Stimulated activated memory B cell treated with anti-CD40 and anti-IgM and Interleukin-4, amounts not matched to agents 10 μg/mL and 1 μg/mL and 100 μg/mL, for 72 hours (primary cell): ENCODE data around the gene YTHDF2.
"Not testable (repeated sequence)": the region's sequence is repeated elsewhere in the genome, so short reads cannot be mapped to it uniquely, and the experiment has no call there.

Source experiments
- ATAC-seq: fragments of 150-1000 bp; cut with Tn5 transposase; 2 replicates; pipeline ENCODE4 v1.10.0; 2021
- H3K27ac Mint-ChIP-seq: one replicate; pipeline ENCODE4 v1.8.0; 2022; ENCODE audit warnings: mild to moderate bottlenecking, mixed read lengths
- H3K27me3 Mint-ChIP-seq: one replicate; pipeline ENCODE4 v1.8.0; 2022; ENCODE audit warnings: mixed read lengths
- H3K36me3 Mint-ChIP-seq: one replicate; pipeline ENCODE4 v1.8.0; 2022; ENCODE audit warnings: mixed read lengths
- H3K4me1 Mint-ChIP-seq: one replicate; pipeline ENCODE4 v1.8.0; 2022; ENCODE audit warnings: mixed read lengths
- H3K4me3 Mint-ChIP-seq: one replicate; pipeline ENCODE4 v1.8.0; 2022; ENCODE audit warnings: mild to moderate bottlenecking, moderate library complexity, mixed read lengths
- H3K9me3 Mint-ChIP-seq: one replicate; pipeline ENCODE4 v1.8.0; 2022; ENCODE audit warnings: mixed read lengths

YTHDF2 gene

GRCh38 chr1:28750330-28750729, 13.6 kb downstream of the YTHDF2 start:
- H3K4me3 Mint-ChIP-seq, result no peak overlapping the region
- H3K9me3 Mint-ChIP-seq, result no peaks in the 10 kb centered on the region
- peaks cover 52% of the 10 kb centered on the region for H3K4me1 Mint-ChIP-seq
- peaks cover 42% of the 10 kb centered on the region for H3K36me3 Mint-ChIP-seq
- no peak for ATAC-seq
- no peaks in the 10 kb centered on the region for H3K27me3 Mint-ChIP-seq
- no peak overlapping the region for H3K27ac Mint-ChIP-seq

GRCh38 chr1:28750771-28751294, 14.1 kb downstream of the YTHDF2 start:
- not testable (repeated sequence) for H3K27ac Mint-ChIP-seq
- peaks cover 50% of the 10 kb centered on the region for H3K4me1 Mint-ChIP-seq

DNA sequence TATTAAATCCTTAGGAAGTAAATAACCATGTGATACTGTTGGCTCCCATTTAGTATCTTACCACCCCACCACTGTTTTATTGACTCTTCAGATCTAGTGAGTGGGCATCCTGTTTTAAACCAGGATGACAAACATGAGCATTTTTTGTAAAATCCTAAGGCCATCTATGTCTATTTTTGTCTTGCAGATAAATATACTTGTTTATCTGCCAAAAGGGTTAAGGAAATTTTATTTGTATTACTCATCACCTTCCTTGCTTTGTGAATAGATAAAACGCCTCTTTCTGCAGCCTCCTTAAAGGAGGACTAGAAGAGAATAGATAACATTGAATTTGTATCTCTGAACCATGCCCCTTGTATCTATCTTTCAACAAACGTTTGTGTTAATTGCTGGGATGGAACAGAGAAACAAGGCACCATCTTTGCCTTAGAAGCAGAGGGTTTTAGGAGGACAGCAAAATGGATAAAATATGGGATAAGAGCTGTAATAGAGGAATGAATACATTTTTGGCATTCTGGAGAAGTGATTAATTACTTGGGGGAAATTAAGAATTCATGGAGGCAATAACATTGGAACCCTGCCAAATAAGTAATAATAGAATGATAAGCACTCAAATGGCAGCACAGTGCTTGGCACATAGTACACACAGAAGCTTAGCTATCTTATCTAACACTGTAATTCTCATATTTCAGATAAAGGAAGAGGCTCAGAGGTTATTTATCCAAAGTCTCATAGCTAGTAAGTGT, 14.7 kb downstream of the YTHDF2 start:
- no peaks in the 10 kb centered on the region for H3K27me3 Mint-ChIP-seq
- H3K4me1 Mint-ChIP-seq, result peaks cover 44% of the 10 kb centered on the region
- no peak overlapping the region for H3K27ac Mint-ChIP-seq
- peaks cover 36% of the 10 kb centered on the region for H3K36me3 Mint-ChIP-seq
- no peaks in the 10 kb centered on the region for H3K9me3 Mint-ChIP-seq
- no peak for ATAC-seq
- H3K4me3 Mint-ChIP-seq, result no peak overlapping the region

More at GRCh38 chr1:28750771-28751294, 14.1 kb downstream of the YTHDF2 start:
- H3K36me3 Mint-ChIP-seq, result peaks cover 42% of the 10 kb centered on the region
- not testable (repeated sequence) for H3K9me3 Mint-ChIP-seq, H3K27me3 Mint-ChIP-seq, H3K4me3 Mint-ChIP-seq, ATAC-seq

DNA sequence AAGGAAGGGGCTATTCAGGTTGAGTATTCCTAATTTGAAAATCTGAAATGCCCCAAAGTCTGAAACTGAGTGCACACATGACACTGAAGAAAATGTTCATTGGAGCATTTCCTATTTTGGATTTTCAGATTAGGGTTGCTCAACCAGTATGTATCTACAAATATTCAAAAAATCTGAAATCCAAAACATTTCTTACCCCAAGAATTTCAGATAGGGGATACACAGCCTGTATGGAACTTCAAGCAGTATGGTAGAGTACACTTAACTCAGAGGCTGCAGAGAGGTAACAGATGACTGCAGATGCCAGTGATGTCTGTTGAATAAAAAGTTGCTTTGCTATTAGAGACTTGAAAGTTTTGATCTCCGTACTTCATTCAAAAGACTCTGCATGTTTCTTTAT, 19.0 kb downstream of the YTHDF2 start:
- ATAC-seq, result no peak
- Mint-ChIP-seq H3K27me3 (no peaks in the 10 kb centered on the region), H3K27ac (no peak overlapping the region), H3K4me3 (no peak overlapping the region), H3K36me3 (peaks cover 31% of the 10 kb centered on the region), H3K9me3 (no peaks in the 10 kb centered on the region), H3K4me1 (peaks cover 27% of the 10 kb centered on the region)

GRCh38 chr1:28756846-28757245, 20.1 kb downstream of the YTHDF2 start:
- Mint-ChIP-seq H3K4me3 (no peak overlapping the region), H3K36me3 (peaks cover 25% of the 10 kb centered on the region), H3K9me3 (no peaks in the 10 kb centered on the region), H3K27me3 (no peaks in the 10 kb centered on the region), H3K4me1 (peaks cover 26% of the 10 kb centered on the region), H3K27ac (no peak overlapping the region)
- no peak for ATAC-seq

GRCh38 chr1:28758420-28758819, 21.7 kb downstream of the YTHDF2 start:
- Mint-ChIP-seq H3K36me3 (peaks cover 22% of the 10 kb centered on the region), H3K27me3 (no peaks in the 10 kb centered on the region), H3K4me1 (peaks cover 24% of the 10 kb centered on the region), H3K4me3 (no peak overlapping the region), H3K27ac (no peak overlapping the region), H3K9me3 (no peaks in the 10 kb centered on the region)
- ATAC-seq, result no peak

GRCh38 chr1:28759257-28759656, 22.5 kb downstream of the YTHDF2 start:
- no peak for ATAC-seq
- H3K27me3 Mint-ChIP-seq, result no peaks in the 10 kb centered on the region
- no peak overlapping the region for H3K27ac Mint-ChIP-seq
- no peak overlapping the region for H3K4me3 Mint-ChIP-seq
- peaks cover 19% of the 10 kb centered on the region for H3K36me3 Mint-ChIP-seq
- H3K4me1 Mint-ChIP-seq, result peaks cover 21% of the 10 kb centered on the region
- H3K9me3 Mint-ChIP-seq, result no peaks in the 10 kb centered on the region

DNA sequence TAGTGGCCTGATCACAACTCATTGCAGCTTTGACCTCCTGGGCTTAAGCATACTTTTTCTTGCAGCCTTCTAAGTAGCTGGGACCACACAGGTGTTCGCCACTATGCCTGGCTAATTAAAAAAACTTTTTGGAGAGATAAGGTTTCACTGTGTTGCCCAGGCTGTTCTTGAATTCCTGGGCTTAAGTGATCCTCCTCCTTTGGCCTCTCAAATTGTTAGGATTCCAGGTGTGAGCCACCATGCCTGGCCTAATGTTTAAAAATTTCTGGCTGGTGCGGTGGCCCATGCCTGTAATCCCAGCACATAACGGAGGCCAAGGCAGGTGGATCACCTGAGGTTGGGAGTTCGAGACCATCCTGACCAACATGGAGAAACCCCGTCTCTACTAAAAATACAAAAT, 24.4 kb downstream of the YTHDF2 start:
- no peak overlapping the region for H3K27ac Mint-ChIP-seq
- H3K4me3 Mint-ChIP-seq, result no peak overlapping the region
- ATAC-seq, result no peak
- H3K27me3 Mint-ChIP-seq, result no peaks in the 10 kb centered on the region
- H3K36me3 Mint-ChIP-seq, result peaks cover 30% of the 10 kb centered on the region
- H3K9me3 Mint-ChIP-seq, result no peaks in the 10 kb centered on the region
- peaks cover 34% of the 10 kb centered on the region for H3K4me1 Mint-ChIP-seq

GRCh38 chr1:28766532-28767183, 29.9 kb downstream of the YTHDF2 start:
- Mint-ChIP-seq H3K27ac (no peak overlapping the region), H3K4me1 (peaks cover 21% of the 10 kb centered on the region), H3K27me3 (no peaks in the 10 kb centered on the region), H3K4me3 (no peak overlapping the region), H3K36me3 (peaks cover 34% of the 10 kb centered on the region), H3K9me3 (no peaks in the 10 kb centered on the region)
- no peak for ATAC-seq

GRCh38 chr1:28770601-28771165, 33.9 kb downstream of the YTHDF2 start:
- ATAC-seq, result no peak
- Mint-ChIP-seq H3K4me1 (peaks cover 6% of the 10 kb centered on the region), H3K27ac (no peak overlapping the region), H3K27me3 (no peaks in the 10 kb centered on the region), H3K4me3 (no peak overlapping the region), H3K9me3 (no peaks in the 10 kb centered on the region), H3K36me3 (peaks cover 28% of the 10 kb centered on the region)

GRCh38 chr1:28771921-28772320, 35.2 kb downstream of the YTHDF2 start:
- Mint-ChIP-seq H3K36me3 (peaks cover 15% of the 10 kb centered on the region), H3K27ac (peak overlapping the region; percentile 32)
- not testable (repeated sequence) for H3K9me3 Mint-ChIP-seq, H3K4me1 Mint-ChIP-seq, H3K27me3 Mint-ChIP-seq, ATAC-seq, H3K4me3 Mint-ChIP-seq

DNA sequence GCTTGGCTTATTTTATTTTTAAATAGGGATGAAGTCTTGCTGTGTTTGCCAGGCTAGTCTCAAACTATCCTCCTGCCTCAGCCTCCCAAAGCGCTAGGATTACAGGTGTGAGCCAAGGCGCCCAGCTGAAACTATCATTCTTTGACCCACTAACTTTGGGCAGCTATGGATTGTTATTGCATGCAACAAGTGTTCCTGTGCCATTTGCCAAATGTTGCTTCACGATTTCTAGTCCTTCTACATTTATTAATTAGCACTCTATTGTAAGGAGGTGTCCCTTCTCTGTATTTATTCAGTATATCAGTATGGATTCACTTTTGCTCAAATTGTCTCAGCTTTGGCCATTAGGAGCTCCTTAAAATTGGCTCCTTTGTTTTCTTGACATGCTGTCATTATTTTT, 36.4 kb downstream of the YTHDF2 start:
- no peaks in the 10 kb centered on the region for H3K9me3 Mint-ChIP-seq
- no peaks in the 10 kb centered on the region for H3K27me3 Mint-ChIP-seq
- ATAC-seq, result no peak
- H3K27ac Mint-ChIP-seq, result no peak overlapping the region
- no peaks in the 10 kb centered on the region for H3K4me1 Mint-ChIP-seq
- H3K4me3 Mint-ChIP-seq, result no peak overlapping the region
- H3K36me3 Mint-ChIP-seq, result peaks cover 15% of the 10 kb centered on the region

DNA sequence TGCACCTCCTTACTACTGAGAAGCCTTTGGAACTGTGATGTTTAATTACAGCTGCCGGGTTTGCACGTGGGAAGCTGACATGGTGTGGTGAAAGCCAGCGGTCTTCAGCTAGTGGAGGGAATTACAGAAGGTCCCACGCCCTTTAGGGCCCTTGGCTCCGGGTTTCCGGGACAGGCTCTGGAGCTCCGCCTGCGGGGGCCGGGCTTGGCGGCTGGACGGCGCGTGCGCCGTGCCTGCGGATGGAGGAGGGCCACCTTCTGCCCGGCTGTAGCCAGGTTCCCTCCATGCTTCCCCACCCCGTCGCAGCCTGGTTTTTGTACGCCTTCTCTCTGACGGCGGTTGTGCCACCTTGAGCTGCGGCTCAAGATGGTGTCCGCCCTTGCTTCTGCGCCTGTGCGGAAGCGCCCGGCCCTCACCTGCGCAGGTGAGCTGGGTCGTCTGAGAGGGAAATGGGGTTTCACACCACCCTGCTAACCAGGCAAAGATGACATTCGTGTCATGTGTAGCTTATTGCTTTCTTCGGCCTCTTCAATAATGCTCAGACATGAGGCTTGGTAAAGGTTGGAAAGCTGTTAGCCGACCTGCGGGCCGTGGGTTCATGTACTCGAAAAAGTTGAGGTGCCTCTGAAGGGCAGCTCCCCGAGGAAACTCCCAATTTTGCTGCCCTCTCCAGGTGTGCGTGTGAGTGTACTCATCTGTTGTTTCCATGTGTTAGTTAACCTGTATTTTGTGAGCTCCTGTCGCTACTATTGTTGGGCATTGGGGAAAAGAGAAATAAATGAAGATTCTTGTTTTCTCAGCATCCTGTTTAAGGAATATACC, 38.6 kb downstream of the YTHDF2 start:
- Mint-ChIP-seq H3K36me3 (peaks cover 6% of the 10 kb centered on the region), H3K27me3 (no peaks in the 10 kb centered on the region), H3K4me1 (no peaks in the 10 kb centered on the region), H3K4me3 (peak overlapping the region; percentile 78), H3K27ac (no peak overlapping the region), H3K9me3 (no peaks in the 10 kb centered on the region)
- peak; percentile 90 for ATAC-seq

- H3K27ac Mint-ChIP-seq, result no peak overlapping the region
Measured at GRCh38 chr1:28776341-28776740, 39.6 kb downstream of the YTHDF2 start.

GRCh38 chr1:28778021-28778420, 41.3 kb downstream of the YTHDF2 start:
- H3K9me3 Mint-ChIP-seq, result no peaks in the 10 kb centered on the region
- no peaks in the 10 kb centered on the region for H3K36me3 Mint-ChIP-seq
- no peaks in the 10 kb centered on the region for H3K4me1 Mint-ChIP-seq
- H3K27ac Mint-ChIP-seq, result no peak overlapping the region
- no peaks in the 10 kb centered on the region for H3K27me3 Mint-ChIP-seq
- ATAC-seq, result no peak
- no peak overlapping the region for H3K4me3 Mint-ChIP-seq

More at GRCh38 chr1:28776341-28776740, 39.6 kb downstream of the YTHDF2 start:
- Mint-ChIP-seq H3K4me1 (no peaks in the 10 kb centered on the region), H3K4me3 (no peak overlapping the region), H3K27me3 (no peaks in the 10 kb centered on the region), H3K36me3 (no peaks in the 10 kb centered on the region), H3K9me3 (no peaks in the 10 kb centered on the region)
- ATAC-seq, result no peak
